HG02840 (cell line): ENCODE data around the gene CEBPA.

Source experiments
- ATAC-seq: cut with Tn5 transposase; IDR thresholded peaks from one replicate; pipeline ENCODE4 v1.9.1; 2021; ENCODE audit warnings: mild to moderate bottlenecking, moderate library complexity, moderate number of reproducible peaks; ENCODE audit not compliant: unreplicated experiment, low FRiP score

CEBPA gene

DNA sequence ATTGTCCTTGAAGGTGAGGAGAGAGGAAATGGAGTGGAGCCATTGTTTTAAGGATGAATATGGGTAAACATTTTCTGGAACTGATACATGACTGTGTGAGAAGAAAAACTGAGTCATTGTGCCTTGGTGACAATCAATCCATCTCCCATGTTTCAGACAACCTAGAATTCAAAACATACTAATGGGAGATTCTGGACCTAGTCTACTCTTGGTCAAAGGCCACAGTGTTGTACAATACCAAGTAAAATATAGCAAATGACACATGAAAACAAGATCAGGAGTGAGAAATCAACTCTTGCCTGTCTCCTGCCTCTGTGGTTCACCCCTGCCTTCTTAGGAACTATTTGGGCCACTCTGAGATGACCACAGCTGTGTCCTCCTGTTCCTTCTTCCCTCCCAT, 13.1 kb downstream of the CEBPA start:
- no peak for ATAC-seq

DNA sequence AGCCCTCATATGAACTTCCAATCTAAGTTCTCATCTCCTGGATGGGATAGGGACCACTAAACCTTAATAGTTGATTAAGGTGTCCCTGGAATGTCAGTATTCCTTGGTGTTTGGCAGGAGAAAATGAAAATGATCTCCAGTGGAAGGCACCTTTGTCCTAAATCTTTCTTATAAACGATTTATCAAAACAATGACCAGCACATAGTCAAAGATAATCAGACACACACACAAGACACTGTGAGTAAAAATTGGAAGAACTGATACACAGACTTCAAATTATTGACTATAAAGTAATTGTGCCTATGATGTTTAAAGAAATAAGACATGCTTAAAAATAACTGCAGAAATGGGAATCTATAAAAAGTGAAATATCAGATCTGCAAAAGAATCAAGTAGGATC, 13.7 kb downstream of the CEBPA start:
- ATAC-seq = no peak

DNA sequence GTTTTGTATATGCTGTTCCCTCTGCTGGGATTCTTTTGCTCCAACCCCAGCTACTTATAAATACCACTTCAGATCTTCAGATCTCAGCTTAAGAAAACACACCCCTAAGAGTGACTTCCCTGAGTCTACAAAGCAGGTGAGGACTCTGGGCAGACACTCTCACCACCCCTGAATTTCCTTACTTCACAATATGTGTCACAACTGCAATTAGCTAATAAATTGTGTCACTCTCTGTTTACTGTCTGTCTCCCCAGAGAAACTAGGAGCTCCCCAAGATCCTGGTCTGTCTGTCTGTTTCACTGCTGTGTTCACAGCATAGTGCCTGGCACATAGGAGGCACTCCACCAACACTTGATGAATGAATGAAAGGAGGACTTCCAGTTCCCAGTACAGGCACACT, 14.4 kb downstream of the CEBPA start:
- no peak for ATAC-seq

DNA sequence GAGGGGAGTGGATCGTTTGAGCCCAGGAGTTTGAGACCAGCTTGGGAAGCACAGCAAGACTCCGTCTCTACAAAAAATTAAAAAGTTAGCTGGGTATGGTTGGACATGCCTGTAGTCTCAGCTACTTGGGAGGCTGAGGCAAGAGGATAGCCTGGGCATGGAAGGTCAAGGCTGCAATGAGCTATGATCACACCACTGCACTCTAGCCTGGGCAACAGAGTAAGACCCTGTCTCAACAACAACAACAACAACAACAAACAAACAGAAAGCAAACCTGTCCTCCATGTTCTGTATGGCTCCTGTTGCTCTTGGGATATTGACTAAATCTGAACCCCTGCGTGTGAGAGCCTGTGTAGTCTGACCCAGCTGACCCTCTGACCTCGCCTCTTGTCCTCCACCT, 14.9 kb downstream of the CEBPA start:
- no peak for ATAC-seq

DNA sequence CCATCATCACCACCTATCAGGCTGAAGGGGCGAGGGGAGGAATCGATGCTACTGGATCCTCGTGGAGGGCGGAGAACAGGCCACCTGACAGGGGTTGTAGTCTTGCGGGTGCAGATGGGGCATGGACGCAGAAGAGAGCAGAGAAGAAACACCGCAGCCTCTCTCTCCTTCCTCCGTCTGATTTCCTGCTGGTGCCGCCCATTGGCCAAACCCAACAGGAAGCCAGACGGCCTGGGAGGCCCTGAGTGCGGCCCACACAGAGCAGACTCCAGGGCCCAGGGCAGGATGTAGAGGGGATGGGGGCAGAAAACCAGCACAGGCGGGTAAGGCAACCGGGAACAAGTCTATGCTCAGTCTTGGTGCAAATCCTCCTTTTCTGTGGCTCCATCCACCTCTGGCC, 15.4 kb downstream of the CEBPA start:
- ATAC-seq = no peak

DNA sequence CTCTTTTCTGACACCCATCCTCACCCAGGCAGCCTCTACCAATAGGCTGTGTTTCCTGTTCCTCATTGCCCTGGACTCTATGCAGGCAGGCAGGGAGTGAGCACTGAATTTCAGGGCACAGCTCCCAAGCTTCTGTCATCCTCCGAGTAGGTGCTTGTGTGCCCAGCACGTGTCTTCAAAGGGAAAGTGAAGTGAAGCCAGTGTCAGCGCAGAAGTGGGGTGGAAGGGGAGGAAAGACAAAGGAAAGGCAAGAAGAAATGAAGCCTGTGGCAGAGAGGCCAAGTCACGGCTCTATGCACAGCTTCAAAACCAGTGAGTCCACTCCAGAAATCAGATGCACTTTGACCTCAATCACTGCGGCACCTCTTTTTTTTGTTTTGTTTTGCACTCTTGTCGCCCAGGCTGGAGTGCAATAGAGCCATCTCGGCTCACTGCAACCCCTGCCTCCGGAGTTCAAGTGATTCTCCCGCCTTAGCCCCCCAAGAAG, 16.9 kb downstream of the CEBPA start:
- ATAC-seq = no peak

DNA sequence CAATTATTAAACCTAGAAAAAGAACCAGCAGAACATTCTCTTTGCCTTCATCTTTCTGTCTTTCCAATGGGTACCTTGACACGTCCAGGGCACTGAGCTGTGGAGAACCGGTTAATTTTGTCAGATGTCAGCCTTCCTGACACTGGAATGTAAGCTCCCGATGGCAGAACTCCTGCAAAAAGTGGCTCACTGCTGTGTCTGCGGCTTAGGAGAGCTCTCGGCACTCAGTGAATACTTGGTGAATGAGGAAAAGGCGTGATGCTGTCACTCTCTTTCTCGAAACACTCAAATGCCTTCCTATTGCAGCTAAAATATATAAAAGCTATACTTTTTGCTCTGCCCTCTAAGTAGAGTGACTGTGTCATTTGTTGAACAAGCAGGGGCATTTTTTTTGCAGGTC, 17.6 kb downstream of the CEBPA start:
- no peak for ATAC-seq

DNA sequence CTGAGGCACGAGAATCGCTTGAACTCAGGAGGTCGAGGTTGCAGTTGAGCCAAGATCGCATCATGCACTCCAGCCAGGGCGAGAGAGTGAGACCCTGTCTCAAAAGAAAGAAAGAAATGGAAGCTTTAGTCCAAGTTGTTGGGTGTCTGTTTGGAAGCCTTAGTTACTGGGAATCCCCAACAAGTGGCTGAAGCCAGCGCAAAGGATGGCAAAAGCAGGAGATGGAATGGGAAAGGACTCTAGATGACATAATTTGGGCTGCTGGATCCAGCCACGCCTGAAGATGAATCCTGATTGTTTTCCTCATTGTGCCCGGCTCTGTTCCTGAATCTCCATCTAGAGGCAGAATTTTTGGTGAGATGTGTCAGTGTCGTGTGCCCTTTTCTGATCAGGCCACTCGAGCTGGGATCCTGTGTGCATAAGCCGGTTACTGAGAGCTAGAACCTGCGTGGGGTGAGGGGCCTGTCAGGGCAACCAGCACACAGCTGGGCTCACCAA, 18.1 kb downstream of the CEBPA start:
- ATAC-seq = no peak

DNA sequence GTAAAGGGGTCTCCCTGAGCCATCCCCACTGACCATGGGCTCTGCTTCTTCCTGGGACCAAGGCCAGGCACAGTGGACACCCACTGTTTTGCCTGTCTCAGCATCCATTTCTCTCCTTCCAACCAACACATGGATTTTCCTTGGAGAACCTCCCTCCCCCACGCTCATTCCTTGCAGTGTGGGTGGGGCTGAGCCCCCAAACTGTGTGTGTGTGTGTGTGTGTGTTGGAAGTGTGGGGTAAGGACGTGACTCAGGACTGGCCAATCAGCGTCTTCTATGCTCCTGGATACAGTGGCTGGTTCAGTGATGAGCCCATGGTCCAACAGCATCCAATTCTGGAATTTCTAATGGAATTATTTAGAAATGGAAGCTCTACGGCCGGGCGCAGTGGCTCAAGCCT, 18.7 kb downstream of the CEBPA start:
- ATAC-seq = no peak

DNA sequence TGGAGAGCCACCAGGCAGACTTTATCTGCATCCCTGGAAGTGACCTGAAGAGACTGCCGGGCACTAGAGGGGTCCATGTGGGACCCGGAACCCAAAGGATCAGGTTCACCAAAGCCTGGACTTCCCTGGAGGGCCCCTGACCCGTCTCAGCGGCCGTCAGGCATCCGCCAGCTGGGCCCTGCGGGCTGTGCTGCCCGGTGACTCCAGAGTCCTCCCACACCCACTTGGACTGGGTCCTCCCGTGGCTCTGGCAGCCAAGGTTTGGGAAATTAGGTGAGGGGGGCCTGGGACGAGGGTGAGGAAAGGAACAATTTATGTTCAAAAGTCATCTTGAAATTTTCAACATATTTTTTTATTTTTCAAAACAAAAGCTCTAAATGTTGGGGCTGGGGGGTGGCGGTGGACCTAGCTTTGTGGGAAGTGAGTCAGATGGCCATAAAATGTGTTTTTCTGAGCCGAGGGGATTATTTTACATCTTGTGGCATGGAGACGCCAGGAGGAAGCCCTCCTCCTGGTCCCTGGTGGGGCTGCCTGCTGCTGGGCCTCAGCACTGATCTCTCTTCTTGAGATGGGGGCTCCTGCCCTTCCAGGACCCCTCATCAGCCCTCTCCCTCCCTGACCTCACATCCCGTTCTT, 20.2 kb downstream of the CEBPA start:
- no peak for ATAC-seq

DNA sequence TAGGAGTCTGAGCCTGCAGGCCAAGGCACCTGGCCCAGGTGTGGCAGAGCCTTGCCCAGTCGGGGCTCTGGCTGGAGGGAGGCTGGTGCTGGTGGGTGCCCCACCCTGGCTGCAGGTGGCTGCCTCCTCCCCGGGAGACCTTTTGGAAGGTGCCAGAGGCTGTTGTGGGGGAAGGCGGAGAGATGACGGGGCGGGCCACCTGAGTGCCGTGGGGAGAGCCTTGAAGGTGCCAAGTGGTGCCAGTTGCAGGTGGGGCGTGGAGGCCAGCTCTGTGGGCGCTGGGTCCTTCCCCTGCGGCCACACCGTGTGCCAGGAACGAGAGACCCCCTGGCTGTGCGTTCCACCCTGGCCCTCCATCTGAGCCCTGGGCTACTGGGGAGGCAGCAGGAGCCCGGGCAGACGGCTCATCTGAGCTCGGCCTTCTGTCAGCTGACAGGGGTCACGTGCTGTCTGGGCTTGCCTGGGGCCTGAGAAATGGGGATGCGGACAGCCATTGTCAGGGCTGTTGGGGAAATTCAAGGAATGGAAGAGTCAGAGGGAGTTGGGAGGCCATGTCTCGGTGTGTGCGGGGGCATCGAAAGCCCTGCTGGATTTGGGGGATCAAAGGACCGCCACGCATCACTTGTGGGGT, 20.9 kb downstream of the CEBPA start:
- no peak for ATAC-seq

DNA sequence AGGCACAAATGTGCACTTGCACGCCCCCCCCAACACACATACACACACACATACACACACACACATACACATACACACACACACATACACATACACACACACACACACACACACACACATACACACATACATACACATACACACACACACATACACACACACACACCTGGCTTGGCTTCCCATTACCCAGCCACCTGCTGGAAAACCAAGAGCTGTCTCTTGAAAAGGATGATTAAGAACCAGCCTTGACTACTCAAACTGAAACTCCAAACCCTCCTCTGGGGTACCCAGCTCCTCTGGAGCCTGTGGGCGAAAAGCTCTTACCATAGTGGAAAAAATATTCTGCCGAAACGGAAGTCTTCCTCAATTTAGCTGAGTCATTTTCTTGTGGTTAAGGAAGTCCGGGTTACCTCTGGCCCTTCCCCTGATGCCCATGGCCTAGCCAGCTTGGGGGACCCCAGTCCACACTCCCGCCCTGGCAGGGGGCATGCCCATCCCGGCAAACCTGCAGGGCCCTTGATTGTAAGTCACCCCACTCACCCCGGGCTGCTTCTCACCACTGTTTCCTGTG, 21.9 kb downstream of the CEBPA start:
- no peak for ATAC-seq

DNA sequence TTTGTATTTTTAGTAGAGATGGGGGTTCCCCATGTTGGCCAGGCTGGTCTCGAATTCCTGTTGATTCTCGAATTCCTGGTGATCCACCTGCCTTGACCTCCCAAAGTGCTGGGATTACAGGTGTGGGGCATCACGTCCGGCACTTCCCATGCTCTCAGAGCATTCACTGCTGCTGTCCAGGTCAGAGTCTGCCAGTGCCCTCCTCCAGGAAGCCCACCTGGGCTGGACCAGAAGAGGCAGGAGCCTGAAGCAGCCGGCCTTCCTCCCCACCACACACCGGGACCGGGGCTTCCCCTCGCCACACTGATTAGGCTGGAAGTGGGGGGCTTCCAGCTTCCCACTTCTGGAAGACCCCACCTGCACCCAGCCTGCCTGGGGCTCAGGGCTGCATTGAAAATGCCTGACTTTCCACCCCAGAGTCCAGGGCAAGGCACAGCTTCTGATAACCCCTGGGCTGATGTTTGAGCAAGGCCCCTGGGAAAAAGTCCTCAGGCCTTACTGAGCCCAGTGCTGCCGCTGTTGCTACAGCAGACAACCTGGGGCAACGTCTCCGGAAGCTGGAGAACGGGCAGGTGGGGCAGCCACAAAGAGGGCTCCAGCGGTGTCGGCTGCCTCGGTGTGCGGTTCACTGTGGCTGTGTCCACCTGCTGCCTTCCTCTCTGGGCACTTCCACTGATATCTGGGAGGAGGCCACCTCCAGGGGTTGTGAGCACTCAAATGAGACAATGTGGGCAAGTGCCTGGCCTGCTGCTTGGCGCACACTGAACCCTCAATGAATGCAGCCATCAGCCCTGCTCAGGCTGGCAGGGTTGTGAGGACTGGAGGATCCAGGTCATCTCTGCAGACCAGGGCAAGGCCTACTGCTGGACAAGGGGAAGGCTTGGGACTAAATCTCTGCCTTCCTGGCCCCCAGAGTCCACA, 22.6 kb downstream of the CEBPA start:
- no peak for ATAC-seq

DNA sequence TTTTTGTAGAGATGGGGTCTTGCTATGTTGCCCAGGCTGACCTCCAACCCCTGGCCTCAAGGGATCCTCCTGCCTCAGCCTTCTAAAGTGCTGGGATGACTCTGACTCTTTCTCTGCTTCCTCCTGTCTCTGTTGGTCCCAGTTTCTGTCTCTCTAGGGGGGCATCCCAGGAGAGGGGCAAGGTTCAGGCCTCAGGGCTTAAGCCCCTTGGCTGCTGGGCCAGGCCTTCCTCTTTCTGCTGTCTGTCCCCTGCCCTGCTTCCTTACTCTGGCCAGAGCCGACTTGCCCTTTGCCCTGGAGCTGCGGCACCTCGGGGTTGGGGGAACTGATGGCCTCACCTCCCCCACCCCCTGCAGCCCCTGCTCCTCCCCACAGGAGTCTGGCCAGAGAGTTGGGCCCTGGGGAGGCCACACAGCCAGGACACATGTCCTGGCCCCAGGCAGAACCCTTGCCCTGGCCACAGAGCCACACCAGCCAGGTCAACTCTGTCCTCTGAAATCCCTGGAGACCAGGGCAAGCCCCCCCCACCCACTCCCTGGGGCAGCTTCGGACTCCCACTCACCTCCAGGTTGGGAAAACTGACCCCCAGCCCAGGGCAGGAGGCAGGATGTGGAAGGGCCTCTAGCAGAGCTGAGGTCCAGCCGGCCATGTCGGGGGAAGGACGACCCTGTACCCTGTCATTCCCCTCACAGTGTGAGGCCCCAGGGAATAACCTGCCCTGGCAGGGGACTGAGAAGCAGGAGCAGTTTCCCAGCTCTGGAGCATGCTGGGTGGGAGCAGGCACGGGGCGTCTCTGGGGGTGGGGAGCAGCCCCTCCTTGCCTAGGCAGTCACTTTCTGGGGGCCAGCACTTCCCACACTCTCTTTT, 23.7 kb downstream of the CEBPA start:
- ATAC-seq = no peak

DNA sequence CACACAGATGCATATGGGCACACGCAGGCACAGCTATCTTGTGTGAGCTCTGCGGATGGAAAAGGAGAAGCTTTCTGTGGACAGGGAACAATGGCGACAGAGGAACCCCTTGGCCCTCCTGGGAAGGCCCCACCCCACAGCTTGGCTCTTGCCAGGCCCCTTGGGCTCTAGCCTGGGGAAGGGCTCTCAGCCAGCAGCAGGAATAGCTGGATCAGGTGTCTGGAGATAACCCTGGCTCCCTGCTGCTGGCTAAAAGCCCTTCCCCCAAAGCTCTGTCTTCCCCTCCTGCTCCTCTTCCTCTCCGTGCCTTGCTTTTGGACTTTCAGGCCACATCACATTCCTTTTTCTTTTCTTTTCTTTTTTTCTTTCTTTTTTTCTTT, 24.3 kb downstream of the CEBPA start:
- ATAC-seq = no peak

DNA sequence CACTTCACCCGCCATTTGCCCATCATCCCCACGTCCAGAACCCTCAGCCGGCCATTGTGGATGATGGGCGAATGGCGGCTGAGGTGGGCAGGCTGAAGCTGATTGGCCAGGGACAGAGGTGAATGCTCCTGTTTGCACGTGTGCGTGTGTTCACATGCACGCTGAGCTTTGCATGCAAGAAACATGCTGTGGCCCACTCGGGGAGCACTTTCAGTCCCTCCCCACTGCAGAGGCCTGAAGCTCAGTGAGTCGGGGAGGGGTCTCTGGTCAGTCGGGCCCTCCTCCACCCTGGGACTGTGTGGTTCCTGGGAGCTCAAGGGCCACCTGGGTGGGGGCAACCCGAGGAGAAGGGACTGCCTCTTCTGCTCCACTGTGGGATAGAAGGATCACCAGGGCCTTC, 24.9 kb downstream of the CEBPA start:
- no peak for ATAC-seq

DNA sequence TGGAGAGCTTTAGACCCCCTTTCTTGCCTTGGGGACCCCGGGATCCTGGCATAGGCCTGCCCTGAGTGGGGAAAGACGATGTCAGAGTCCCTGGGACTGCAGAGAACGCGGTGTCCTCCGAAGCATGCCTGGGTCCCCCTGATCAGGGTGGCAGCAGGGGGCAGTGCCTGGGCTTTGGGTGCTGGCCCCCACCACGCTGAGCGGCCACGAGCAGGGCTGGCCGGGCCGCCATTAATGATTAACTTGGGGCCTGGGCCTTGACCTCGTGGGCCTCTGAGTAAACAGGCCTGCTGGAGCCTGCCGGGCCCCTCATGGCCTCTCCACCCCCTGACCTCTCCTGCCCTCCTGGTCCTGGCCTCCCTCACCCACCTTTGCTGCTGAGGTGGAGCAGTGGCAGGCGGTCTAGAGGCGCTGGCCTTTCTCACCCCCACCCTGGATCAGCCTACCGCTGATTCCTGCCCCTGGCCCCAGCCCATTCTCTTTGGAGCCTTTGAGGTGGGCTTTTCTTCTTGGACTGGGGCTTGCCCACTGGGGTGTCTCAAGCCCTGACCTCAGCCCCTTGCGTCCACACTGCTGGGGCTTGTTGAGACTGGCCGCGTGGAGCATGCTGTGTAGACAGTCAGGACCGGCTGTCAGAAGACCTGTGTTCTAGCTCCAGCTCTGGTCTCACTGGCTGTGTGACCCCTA, 26.3 kb downstream of the CEBPA start:
- ATAC-seq = no peak

DNA sequence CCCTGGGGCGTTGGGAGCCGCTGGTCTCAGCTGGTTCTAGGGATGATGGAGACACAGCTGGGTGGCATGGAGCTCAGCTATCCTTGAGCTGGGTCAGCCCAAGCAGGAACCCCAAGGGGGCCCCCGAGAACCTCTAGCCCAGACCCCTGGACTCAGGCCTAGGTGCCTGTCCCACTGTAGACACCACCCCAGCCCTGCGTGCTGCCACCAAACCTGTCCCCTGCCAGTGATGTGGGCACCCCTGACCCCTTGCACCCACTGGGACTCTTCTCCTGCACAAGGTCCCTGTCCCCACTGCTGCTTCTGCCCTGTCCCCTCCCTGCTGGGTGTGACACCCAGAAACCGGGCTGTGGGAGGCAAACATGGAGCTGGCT, 26.8 kb downstream of the CEBPA start:
- no peak for ATAC-seq
